GM10847 (cell line): ENCODE data around the gene FOXO3.

Experiments
- POLR2A ChIP-seq: IDR thresholded peaks from 2 replicates; pipeline ENCODE4 v1.6.1; 2011; ENCODE audit not compliant: insufficient read length; ENCODE audit errors: extremely low read depth

FOXO3 gene

DNA sequence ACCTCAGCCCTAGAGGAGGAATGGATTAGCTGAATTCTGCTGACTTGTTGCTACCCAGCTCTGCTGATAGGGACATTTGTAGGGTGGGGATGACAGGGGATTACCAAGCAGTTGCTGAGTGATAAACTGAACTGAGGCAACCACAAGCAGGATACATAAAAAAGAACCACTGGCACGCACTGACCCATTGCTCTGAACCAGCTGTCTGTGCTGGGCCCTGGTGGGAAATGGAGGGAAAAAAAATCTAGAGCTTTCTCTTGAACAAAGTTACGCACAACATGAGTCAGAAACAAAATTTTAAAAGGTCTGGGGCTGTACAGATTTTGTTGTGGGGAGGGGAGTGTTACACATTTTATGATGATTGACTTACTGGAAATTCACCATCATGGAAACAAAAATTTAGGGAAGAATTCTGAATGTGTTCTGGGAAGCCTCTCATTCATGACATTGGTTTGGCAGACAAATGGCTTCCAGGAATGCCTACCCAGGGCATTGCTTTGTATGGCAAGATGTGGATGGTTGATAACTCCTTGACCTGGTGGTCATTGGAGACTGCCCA is 37.7 kb downstream of the FOXO3 start:
- TF ChIP-seq POLR2A: no peak

DNA sequence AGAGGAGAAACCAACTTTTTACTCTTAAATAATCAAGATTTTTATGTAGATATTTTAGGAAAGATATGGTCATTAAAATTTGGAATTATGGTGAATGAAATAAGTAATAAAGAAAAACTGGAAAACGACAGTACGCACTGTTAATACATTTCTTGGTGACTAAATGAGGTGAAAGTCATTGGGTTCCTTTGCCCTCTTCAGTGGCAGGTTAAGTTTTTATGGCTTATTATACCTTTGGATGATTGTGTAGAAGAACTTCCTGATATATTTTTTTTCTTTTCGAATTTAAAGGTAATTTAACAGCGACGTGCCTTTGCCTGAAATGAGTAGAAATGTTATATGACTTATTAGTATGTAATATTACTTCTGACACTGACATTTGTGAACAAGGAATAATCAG is 43.4 kb downstream of the FOXO3 start:
- no peak for TF ChIP-seq POLR2A

DNA sequence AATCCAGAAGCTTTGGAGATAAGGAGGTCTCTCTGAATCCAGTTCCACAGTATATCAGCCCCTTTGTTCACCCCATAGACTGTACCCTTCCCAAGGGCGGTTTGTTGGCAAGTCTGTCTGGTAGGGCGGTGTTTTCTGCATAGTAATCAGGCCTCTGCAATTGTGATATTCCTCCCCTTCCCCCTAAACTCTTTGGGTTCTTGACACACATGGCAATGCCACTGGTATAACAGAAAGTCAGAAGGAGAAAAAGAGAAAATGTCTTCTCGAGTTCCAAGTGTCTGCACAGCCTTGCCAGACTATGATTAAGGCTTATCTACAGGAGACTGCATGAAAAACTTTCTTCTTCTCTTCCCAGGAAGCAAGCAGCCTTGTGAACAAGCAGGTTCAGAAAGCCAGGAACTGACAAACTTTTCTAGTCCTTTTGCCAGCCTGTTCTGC is 45.6 kb downstream of the FOXO3 start:
- no peak for TF ChIP-seq POLR2A

GRCh38 chr6:108608453-108609275 is 47.9 kb downstream of the FOXO3 start:
- TF ChIP-seq POLR2A: no peak

DNA sequence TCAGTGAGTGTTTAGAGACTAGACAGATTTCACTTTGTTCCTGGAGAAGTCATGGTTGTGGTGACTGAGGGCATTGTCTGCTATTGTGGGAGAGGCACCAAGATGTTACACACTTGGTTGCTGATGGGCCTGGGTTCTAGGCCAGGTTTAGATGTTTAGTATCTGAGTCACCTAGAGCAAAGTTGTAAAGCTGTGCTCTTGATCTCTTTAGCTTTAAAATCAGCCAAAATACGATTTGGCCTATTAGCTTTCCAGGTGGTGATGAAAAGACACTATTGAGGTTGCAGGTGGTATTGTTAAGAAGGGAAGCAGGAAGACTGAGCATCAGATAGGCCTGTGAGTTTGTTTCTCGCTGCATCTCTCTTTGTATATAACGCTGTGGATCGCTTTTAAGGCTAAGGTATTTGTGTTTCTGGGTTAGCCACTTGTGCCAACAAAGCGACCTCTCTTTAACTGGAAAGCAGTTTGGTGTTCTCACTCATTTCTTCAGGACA is 48.6 kb downstream of the FOXO3 start:
- TF ChIP-seq POLR2A: no peak

GRCh38 chr6:108610270-108610839 is 49.6 kb downstream of the FOXO3 start:
- no peak for TF ChIP-seq POLR2A

GRCh38 chr6:108610957-108611586 is 50.4 kb downstream of the FOXO3 start:
- no peak for TF ChIP-seq POLR2A

- TF ChIP-seq POLR2A: no peak
These were observed 52.1 kb downstream of the FOXO3 start for GRCh38 chr6:108612852-108613251.

GRCh38 chr6:108616544-108616943 is 55.8 kb downstream of the FOXO3 start:
- no peak for TF ChIP-seq POLR2A

- no peak for TF ChIP-seq POLR2A
These were observed 56.3 kb downstream of the FOXO3 start for GRCh38 chr6:108616973-108617372.

DNA sequence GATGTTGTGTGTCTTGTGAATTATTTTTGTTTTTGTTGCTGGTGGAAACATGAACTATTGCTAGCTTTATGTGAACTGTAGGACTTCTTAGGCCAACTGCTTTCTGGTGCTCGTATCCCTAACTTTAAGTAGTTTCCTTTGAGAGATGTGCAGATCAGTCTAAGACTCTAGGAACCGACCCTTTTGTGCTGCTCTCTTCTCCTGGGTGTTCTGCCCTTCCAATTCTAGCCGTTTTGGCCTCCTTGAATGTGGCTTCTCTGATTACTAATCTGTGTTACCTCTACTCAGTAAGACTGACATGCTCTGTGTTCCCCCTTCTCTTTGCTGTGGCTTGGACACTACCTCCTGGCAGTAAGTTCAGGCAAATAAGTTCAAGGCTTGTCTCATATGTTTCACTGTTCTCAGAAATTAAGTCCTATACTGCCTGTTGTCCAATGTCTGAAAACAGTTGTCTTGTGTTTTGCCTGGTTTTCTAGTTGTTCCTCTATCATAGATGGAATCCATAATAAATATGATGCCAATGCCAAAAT is 58.0 kb downstream of the FOXO3 start:
- no peak for TF ChIP-seq POLR2A

- TF ChIP-seq POLR2A: no peak
These were observed 58.9 kb downstream of the FOXO3 start for GRCh38 chr6:108619431-108620197.

DNA sequence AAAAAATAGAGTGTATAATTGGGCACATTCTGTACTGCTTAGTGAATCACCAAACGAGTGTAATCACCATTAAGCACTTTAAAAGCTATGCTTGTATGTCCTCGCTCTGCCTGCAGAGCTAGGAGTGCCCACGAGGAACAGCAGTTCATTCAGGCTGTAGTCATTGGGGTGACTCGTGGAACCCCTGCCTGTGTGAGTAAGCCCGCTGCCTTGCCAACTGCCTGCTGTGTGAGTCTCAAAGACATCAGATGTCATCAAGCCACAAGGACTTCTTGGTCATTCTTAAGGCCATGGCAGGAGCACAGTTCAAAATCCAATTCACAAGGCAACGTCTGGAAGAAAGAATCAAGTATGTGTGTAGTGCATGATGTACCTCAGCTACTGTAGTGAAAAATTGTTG is 60.4 kb downstream of the FOXO3 start:
- TF ChIP-seq POLR2A: no peak

GRCh38 chr6:108622641-108623298 is 62.1 kb downstream of the FOXO3 start:
- no peak for TF ChIP-seq POLR2A
